HepG2 (cell line): ENCODE data around the gene FGF21. TPM values are rescaled to one million over a fixed set of nuclear protein-coding genes. Genes with fewer than 3 reads are reported as not detected.

ENCODE experiments used
- CEBPZ ChIP-seq: IDR thresholded peaks from 2 replicates; pipeline ENCODE4 v1.6.1; 2012; ENCODE audit warnings: low read length, improper control_type of control experiment
- DRAP1 ChIP-seq: IDR thresholded peaks from 2 replicates; pipeline ENCODE4 v1.6.1; 2016; ENCODE audit warnings: missing genetic modification reagents, missing compliant biosample characterization
- EEA1 ChIP-seq: sonication (generic); formaldehyde crosslinking; IDR thresholded peaks from 2 replicates; pipeline ENCODE4 v1.5.1; 2020; ENCODE audit warnings: mild to moderate bottlenecking, missing genetic modification reagents, borderline replicate concordance
- ELF4 ChIP-seq: sonication (generic); formaldehyde crosslinking; IDR thresholded peaks from 2 replicates; pipeline ENCODE4 v1.5.0; 2020; ENCODE audit warnings: missing genetic modification reagents, mild to moderate bottlenecking, moderate library complexity, borderline replicate concordance
- ERF ChIP-seq: IDR thresholded peaks from 2 replicates; pipeline ENCODE4 v1.6.1; 2018; ENCODE audit warnings: missing biosample characterization, missing genetic modification reagents
- GATA4 ChIP-seq: sonication (generic); IDR thresholded peaks from 2 replicates; pipeline ENCODE4 v1.6.1; 2016; ENCODE audit warnings: antibody characterized with exemption, low read depth, borderline replicate concordance
- GATAD2A ChIP-seq: IDR thresholded peaks from 2 replicates; pipeline ENCODE4 v1.6.1; 2016
- MLLT10 ChIP-seq: sonication (generic); formaldehyde crosslinking; IDR thresholded peaks from 2 replicates; pipeline ENCODE4 v1.4.0; 2020; ENCODE audit warnings: missing genetic modification reagents
- NR3C1 ChIP-seq: sonication (generic); formaldehyde crosslinking; IDR thresholded peaks from 2 replicates; pipeline ENCODE4 v1.4.0; 2020; ENCODE audit warnings: missing genetic modification reagents
- REST ChIP-seq, 2 experiments: IDR thresholded peaks; 2 replicates each; pipeline ENCODE4 v1.6.1; 2011 to 2012; ENCODE audit warnings: low read length in 2 of 2, borderline replicate concordance in 1 of 2, low read depth in 1 of 2, mild to moderate bottlenecking in 1 of 2, moderate library complexity in 1 of 2
- RFXANK ChIP-seq: IDR thresholded peaks from 2 replicates; pipeline ENCODE4 v1.6.1; 2016
- TOPORS ChIP-seq: sonication (generic); formaldehyde crosslinking; IDR thresholded peaks from 2 replicates; pipeline ENCODE4 v1.8.0; 2023; ENCODE audit warnings: mild to moderate bottlenecking, missing genetic modification reagents
- U2AF2 ChIP-seq: fragments of 200-400 bp; formaldehyde crosslinking; IDR thresholded peaks from 2 replicates; pipeline ENCODE4 v1.6.1; 2017; ENCODE audit warnings: low read depth, mild to moderate bottlenecking, low read length
- ZBTB38 ChIP-seq: sonication (generic); formaldehyde crosslinking; IDR thresholded peaks from 2 replicates; pipeline ENCODE4 v1.5.1; 2020; ENCODE audit warnings: mild to moderate bottlenecking, missing genetic modification reagents
- ZC3H13 ChIP-seq: sonication (generic); formaldehyde crosslinking; IDR thresholded peaks from 2 replicates; pipeline ENCODE4 v1.8.1; 2023; ENCODE audit warnings: mild to moderate bottlenecking, missing genetic modification reagents, moderate library complexity
- ZFYVE20 ChIP-seq: sonication (generic); formaldehyde crosslinking; IDR thresholded peaks from 2 replicates; pipeline ENCODE4 v1.8.0; 2023; ENCODE audit warnings: low read depth, mild to moderate bottlenecking, moderate library complexity, missing genetic modification reagents, borderline replicate concordance
- ZMYM3 ChIP-seq: sonication (generic); formaldehyde crosslinking; IDR thresholded peaks from 2 replicates; pipeline ENCODE4 v1.5.1; 2020; ENCODE audit warnings: mild to moderate bottlenecking, missing genetic modification reagents
- ZNF367 ChIP-seq: sonication (generic); formaldehyde crosslinking; IDR thresholded peaks from 2 replicates; pipeline ENCODE4 v1.4.0; 2020; ENCODE audit warnings: missing genetic modification reagents, borderline replicate concordance
- ZNF788 ChIP-seq: sonication (generic); formaldehyde crosslinking; IDR thresholded peaks from 2 replicates; pipeline ENCODE4 v1.5.0; 2020; ENCODE audit warnings: mild to moderate bottlenecking, missing genetic modification reagents, borderline replicate concordance
- ZSCAN12 ChIP-seq: sonication (generic); formaldehyde crosslinking; IDR thresholded peaks from 2 replicates; pipeline ENCODE4 v1.9.0; 2021; ENCODE audit warnings: mild to moderate bottlenecking, missing genetic modification reagents
- ZSCAN5A ChIP-seq: sonication (generic); formaldehyde crosslinking; IDR thresholded peaks from 2 replicates; pipeline ENCODE4 v1.8.0; 2022; ENCODE audit warnings: mild to moderate bottlenecking, missing genetic modification reagents, borderline replicate concordance
- polyA plus RNA-seq, 8 experiments: library from polyadenylated mRNA; depleted of rRNA in 3 of 8; stranded (reverse) in 7 of 8; unstranded in 1 of 8; fragments of >200 nt; fragmentation: Illumina TruSeq in 4 of 8; extraction: Trizol in 4 of 8; gene quantifications; 2 replicates each; pipeline versions ENCODE4 v1.2.1 to v1.2.3, GENCODE V29; 2011 to 2016; ENCODE audit warnings: low read depth in 4 of 8, missing spikeins in 1 of 8, mixed read lengths in 1 of 8; ENCODE audit not compliant: insufficient read depth in 1 of 8
- total RNA-seq, 5 experiments: library from RNA; depleted of rRNA; stranded (reverse); fragments of >200 nt; fragmentation: Illumina TruSeq; extraction: Trizol; gene quantifications; 2 replicates each; pipeline ENCODE4 v1.2.3, GENCODE V29; 2016; ENCODE audit warnings: low read depth in 1 of 5

FGF21 gene
- total and polyA plus RNA-seq, 2 of the 13 experiments (the other 11 are each of a cell fraction or from before 2014, with no cell fraction given), result 0.17 TPM; not detected in 1

- peak; percentile 63; the same call in 1 of the 2 replicates for TF ChIP-seq EEA1 (CRISPR knock-in tag)
- TF ChIP-seq ZMYM3, result no peak
- TF ChIP-seq CEBPZ, result no peak
- TF ChIP-seq MLLT10, result no peak
- TF ChIP-seq REST (IDR thresholded peaks at IDR 0.05; ENCODE audit: borderline replicate concordance in 1 of 2, low read depth in 1 of 2, low read length in 2 of 2), result no peak
- TF ChIP-seq ELF4, result no peak
- no peak for TF ChIP-seq RFXANK (CRISPR knock-in tag)
- no peak for TF ChIP-seq ZNF367
- TF ChIP-seq GATAD2A (CRISPR knock-in tag), result no peak; the same call in 1 of the 2 replicates
- TF ChIP-seq ZC3H13 (CRISPR knock-in tag), result no peak
- TF ChIP-seq TOPORS (CRISPR knock-in tag), result no peak
- no peak for TF ChIP-seq ZSCAN12
- no peak for TF ChIP-seq ZBTB38 (CRISPR knock-in tag)
- TF ChIP-seq ERF, result no peak
- TF ChIP-seq DRAP1, result peak; percentile 28; the same call in 1 of the 2 replicates
- TF ChIP-seq ZFYVE20 (CRISPR knock-in tag), result no peak
- no peak for TF ChIP-seq NR3C1 (CRISPR knock-in tag)
- TF ChIP-seq ZSCAN5A, result no peak
- no peak for TF ChIP-seq U2AF2
- no peak for TF ChIP-seq GATA4
- TF ChIP-seq ZNF788, result peak; percentile 63
Observed at GRCh38 chr19:48714759-48715675, 40.3 kb upstream of the FGF21 start (continued).
